ENCODE data around the gene TMEM238. TPM values are rescaled to one million over a fixed set of nuclear protein-coding genes. Genes with fewer than 3 reads are reported as not detected.
"Not testable (repeated sequence)": the region's sequence is repeated elsewhere in the genome, so short reads cannot be mapped to it uniquely, and the experiment has no call there.

TMEM238 gene
- total RNA-seq, 1 donor from 2014 or later, result 0.40 TPM

GRCh38 chr19:55340784-55341147 lies 43.3 kb downstream of the TMEM238 start:
- H3K36me3 Mint-ChIP-seq (ENCODE audit: low read depth), result no peaks in the 10 kb centered on the region
- peaks cover 28% of the 10 kb centered on the region for H3K4me1 Mint-ChIP-seq
- TF ChIP-seq, protein P1, sequence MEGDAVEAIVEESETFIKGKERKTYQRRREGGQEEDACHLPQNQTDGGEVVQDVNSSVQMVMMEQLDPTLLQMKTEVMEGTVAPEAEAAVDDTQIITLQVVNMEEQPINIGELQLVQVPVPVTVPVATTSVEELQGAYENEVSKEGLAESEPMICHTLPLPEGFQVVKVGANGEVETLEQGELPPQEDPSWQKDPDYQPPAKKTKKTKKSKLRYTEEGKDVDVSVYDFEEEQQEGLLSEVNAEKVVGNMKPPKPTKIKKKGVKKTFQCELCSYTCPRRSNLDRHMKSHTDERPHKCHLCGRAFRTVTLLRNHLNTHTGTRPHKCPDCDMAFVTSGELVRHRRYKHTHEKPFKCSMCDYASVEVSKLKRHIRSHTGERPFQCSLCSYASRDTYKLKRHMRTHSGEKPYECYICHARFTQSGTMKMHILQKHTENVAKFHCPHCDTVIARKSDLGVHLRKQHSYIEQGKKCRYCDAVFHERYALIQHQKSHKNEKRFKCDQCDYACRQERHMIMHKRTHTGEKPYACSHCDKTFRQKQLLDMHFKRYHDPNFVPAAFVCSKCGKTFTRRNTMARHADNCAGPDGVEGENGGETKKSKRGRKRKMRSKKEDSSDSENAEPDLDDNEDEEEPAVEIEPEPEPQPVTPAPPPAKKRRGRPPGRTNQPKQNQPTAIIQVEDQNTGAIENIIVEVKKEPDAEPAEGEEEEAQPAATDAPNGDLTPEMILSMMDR (conservative IDR thresholded peaks at IDR 0.05), result no peak
- peaks cover 7% of the 10 kb centered on the region for H3K27me3 Mint-ChIP-seq (ENCODE audit: low read depth)
- peak; percentile 25 for DNase-seq (ENCODE audit: low read depth, low spot score)
- no peaks in the 10 kb centered on the region for H3K9me3 Mint-ChIP-seq
- H3K27ac Mint-ChIP-seq (ENCODE audit: unreplicated experiment), result no peak overlapping the region
- H3K4me3 Mint-ChIP-seq, result peak overlapping the region; percentile 84

GRCh38 chr19:55339889-55340783 lies 44.0 kb downstream of the TMEM238 start:
- no peak for DNase-seq (ENCODE audit: low read depth, low spot score)
- Mint-ChIP-seq H3K4me3 (peak overlapping the region; percentile 98), H3K9me3 (no peaks in the 10 kb centered on the region), H3K4me1 (peaks cover 28% of the 10 kb centered on the region), H3K27ac (ENCODE audit: unreplicated experiment) (peak overlapping the region; percentile 81), H3K27me3 (ENCODE audit: low read depth) (peaks cover 7% of the 10 kb centered on the region), H3K36me3 (ENCODE audit: low read depth) (no peaks in the 10 kb centered on the region)
- TF ChIP-seq, protein P1 (conservative IDR thresholded peaks at IDR 0.05), result no peak

DNA sequence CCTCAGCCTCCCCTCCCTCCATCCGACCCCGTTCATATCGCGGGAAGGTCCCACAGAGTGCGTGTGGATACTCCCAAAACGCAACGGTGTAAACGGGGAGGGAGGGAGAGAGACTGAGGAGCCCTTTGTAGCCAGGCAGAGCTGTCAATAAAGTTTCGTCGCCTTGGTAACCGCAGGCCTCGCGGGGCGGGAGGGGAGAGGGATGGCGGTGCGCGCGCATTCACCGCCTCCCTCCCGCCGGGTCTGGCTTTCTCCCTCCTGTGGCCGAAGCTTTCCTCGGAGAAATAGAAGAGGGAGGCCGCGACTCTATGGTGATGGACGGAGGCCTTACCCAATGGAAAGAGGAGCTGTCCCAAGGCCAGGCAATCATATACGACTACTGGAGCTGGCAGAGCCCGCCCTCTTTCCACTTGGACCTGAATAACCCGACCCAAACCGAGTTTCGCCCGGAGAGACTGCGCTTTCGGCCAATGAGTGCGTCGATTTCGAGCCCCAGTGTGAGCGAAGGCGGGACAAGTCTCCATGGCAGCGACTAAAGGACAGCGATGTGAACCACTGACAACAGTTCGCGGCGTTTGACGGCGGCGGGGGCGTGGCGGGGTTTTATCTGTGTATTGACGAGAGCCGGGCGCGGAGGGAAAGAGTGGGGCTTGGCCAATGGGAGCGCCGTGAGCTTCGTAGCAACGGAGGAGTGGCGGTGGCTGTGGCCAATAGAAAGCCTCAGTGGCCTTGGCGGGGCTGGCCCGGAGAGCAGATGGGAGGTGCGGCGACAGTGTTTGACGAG lies 44.8 kb downstream of the TMEM238 start, which contains the start of gene KMT5C:
TSS of gene KMT5C (plus strand) at position 772 of the 784 bp plus-strand sequence. CDS start 2,061 bp downstream, outside the sequence.
- DNase-seq (ENCODE audit: low read depth, low spot score), result peak; percentile 100
- H3K4me3 Mint-ChIP-seq, result peak within 1 kb of the TSS; percentile 98
- peak within 1 kb of the TSS; percentile 96 for H3K27ac Mint-ChIP-seq (ENCODE audit: unreplicated experiment)
- H3K36me3 Mint-ChIP-seq (ENCODE audit: low read depth), result no peaks in the 10 kb centered on the region
- no peaks in the 10 kb centered on the region for H3K9me3 Mint-ChIP-seq
- H3K27me3 Mint-ChIP-seq (ENCODE audit: low read depth), result peaks cover 7% of the 10 kb centered on the region
- peaks cover 25% of the 10 kb centered on the region for H3K4me1 Mint-ChIP-seq
- TF ChIP-seq, protein P1 (conservative IDR thresholded peaks at IDR 0.05), result peak; percentile 45

- Mint-ChIP-seq H3K27me3 (ENCODE audit: low read depth) (peaks cover 7% of the 10 kb centered on the region), H3K9me3 (no peaks in the 10 kb centered on the region), H3K36me3 (ENCODE audit: low read depth) (no peaks in the 10 kb centered on the region), H3K4me1 (peaks cover 18% of the 10 kb centered on the region), H3K27ac (ENCODE audit: unreplicated experiment) (no peak overlapping the region), H3K4me3 (no peak overlapping the region)
- DNase-seq (ENCODE audit: low read depth, low spot score), result no peak
- TF ChIP-seq, protein P1 (conservative IDR thresholded peaks at IDR 0.05), result no peak
These were observed 48.0 kb downstream of the TMEM238 start for GRCh38 chr19:55336101-55336500.

GRCh38 chr19:55333870-55334269 lies 50.2 kb downstream of the TMEM238 start:
- Mint-ChIP-seq H3K36me3 (ENCODE audit: low read depth) (no peaks in the 10 kb centered on the region), H3K27ac (ENCODE audit: unreplicated experiment) (no peak overlapping the region), H3K27me3 (ENCODE audit: low read depth) (peaks cover 2% of the 10 kb centered on the region), H3K4me3 (no peak overlapping the region), H3K4me1 (peaks cover 7% of the 10 kb centered on the region), H3K9me3 (no peaks in the 10 kb centered on the region)
- no peak for DNase-seq (ENCODE audit: low read depth, low spot score)
- TF ChIP-seq, protein P1 (conservative IDR thresholded peaks at IDR 0.05), result no peak

DNA sequence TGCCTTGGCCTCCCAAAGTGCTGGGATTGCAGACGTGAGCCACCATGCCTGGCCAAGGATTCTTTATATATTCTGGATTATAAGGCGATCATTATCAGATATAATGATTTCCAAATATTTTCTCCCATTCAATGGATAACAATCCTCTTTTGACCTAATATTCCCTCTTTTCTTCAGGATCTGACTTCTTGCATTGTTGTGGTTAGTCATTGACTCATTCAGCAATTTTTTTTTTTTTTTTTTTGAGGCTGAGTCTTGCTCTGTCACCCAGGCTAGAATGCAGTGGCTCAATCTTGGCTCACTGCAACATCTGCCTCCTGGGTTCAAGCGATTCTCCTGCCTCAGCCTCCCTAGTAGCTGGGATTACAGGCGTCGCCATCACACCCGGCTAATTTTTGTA lies 54.3 kb downstream of the TMEM238 start:
- not testable (repeated sequence) for H3K4me3 Mint-ChIP-seq; H3K9me3 Mint-ChIP-seq; H3K27ac Mint-ChIP-seq (ENCODE audit: unreplicated experiment); DNase-seq (ENCODE audit: low read depth, low spot score); H3K36me3 Mint-ChIP-seq (ENCODE audit: low read depth); H3K27me3 Mint-ChIP-seq (ENCODE audit: low read depth); H3K4me1 Mint-ChIP-seq
